HEK293 (cell line): ENCODE data around the gene PRKAG3.

ENCODE experiments used
- CTCF ChIA-PET: fragments of 350-600 bp; formaldehyde crosslinking; extraction: SDS; loops from one replicate; lab custom pipeline; 2021; ENCODE audit warnings: antibody characterized with exemption; lab: Yijun Ruan, JAX
- POLR2A ChIA-PET: fragments of 300-600 bp; formaldehyde crosslinking; extraction: SDS; loops from one replicate; lab custom pipeline; 2020; ENCODE audit warnings: antibody characterized with exemption, inconsistent platforms; lab: Yijun Ruan, JAX
- H3K27ac ChIP-seq: fragments of 200-500 bp; sonication (Bioruptor generic); 2 replicates; pipeline ENCODE4 v1.5.1; 2014; ENCODE audit warnings: low read depth, low read length, control low read depth, inconsistent platforms; ENCODE audit errors: extremely low read depth
- H3K36me3 ChIP-seq, 2 experiments: fragments of 200-500 bp in 1 of 2; sonication (Bioruptor generic) in 1 of 2; 1 replicate in 1 of 2; 2 replicates in 1 of 2; pipeline ENCODE4 v1.5.1; 2014 to 2017; ENCODE audit warnings: inconsistent platforms in 2 of 2, low read length in 2 of 2; ENCODE audit not compliant: control insufficient read depth in 2 of 2, insufficient read depth in 1 of 2
- H3K4me1 ChIP-seq: fragments of 200-500 bp; sonication (Bioruptor generic); 2 replicates; pipeline ENCODE4 v1.5.1; 2014; ENCODE audit warnings: mild to moderate bottlenecking, low read length, inconsistent platforms; ENCODE audit not compliant: control insufficient read depth, insufficient read depth
- H3K4me3 ChIP-seq: 2 replicates; pipeline ENCODE4 v1.5.1; 2011; ENCODE audit warnings: low read depth, mild to moderate bottlenecking, control low read depth, low read length, moderate library complexity
- H3K9me3 ChIP-seq: fragments of 200-500 bp; sonication (Bioruptor generic); 2 replicates; pipeline ENCODE4 v1.5.1; 2014; ENCODE audit warnings: low read depth, low read length, inconsistent platforms; ENCODE audit not compliant: control insufficient read depth, insufficient read depth
- EGR2 ChIP-seq: fragments of 450-650 bp; formaldehyde crosslinking; IDR thresholded peaks from 2 replicates; pipeline ENCODE4 v1.5.1; 2016; ENCODE audit warnings: low read depth, missing biosample characterization, missing genetic modification characterization
- KLF16 ChIP-seq: fragments of 450-650 bp; formaldehyde crosslinking; IDR thresholded peaks from 2 replicates; pipeline ENCODE4 v1.5.1; 2017; ENCODE audit warnings: missing biosample characterization, missing genetic modification characterization
- KLF7 ChIP-seq: fragments of 450-650 bp; formaldehyde crosslinking; IDR thresholded peaks from 2 replicates; pipeline ENCODE4 v1.5.1; 2016; ENCODE audit warnings: missing biosample characterization, missing genetic modification characterization, borderline replicate concordance
- PBX3 ChIP-seq: sonication (generic); formaldehyde crosslinking; IDR thresholded peaks from 2 replicates; pipeline ENCODE4 v1.8.1; 2022; ENCODE audit warnings: mild to moderate bottlenecking, moderate library complexity, missing genetic modification reagents
- ZBTB48 ChIP-seq: fragments of 450-650 bp; formaldehyde crosslinking; IDR thresholded peaks from 2 replicates; pipeline ENCODE4 v1.5.1; 2016; ENCODE audit warnings: missing biosample characterization, missing genetic modification characterization
- ZFHX2 ChIP-seq: fragments of 450-650 bp; formaldehyde crosslinking; conservative IDR thresholded peaks from 2 replicates; pipeline ENCODE4 v1.5.1; 2016; ENCODE audit warnings: missing biosample characterization, missing genetic modification characterization
- ZNF121 ChIP-seq: fragments of 450-650 bp; formaldehyde crosslinking; IDR thresholded peaks from 2 replicates; pipeline ENCODE4 v1.5.1; 2016; ENCODE audit warnings: missing biosample characterization, missing genetic modification characterization
- ZNF157 ChIP-seq: fragments of 450-650 bp; formaldehyde crosslinking; IDR thresholded peaks from 2 replicates; pipeline ENCODE4 v1.5.1; 2016; ENCODE audit warnings: missing biosample characterization, missing genetic modification characterization
- ZNF248 ChIP-seq: fragments of 450-650 bp; formaldehyde crosslinking; IDR thresholded peaks from 2 replicates; pipeline ENCODE4 v1.5.1; 2017; ENCODE audit warnings: missing biosample characterization, missing genetic modification characterization
- ZNF302 ChIP-seq: fragments of 450-650 bp; formaldehyde crosslinking; IDR thresholded peaks from 2 replicates; pipeline ENCODE4 v1.5.1; 2016; ENCODE audit warnings: missing biosample characterization, missing genetic modification characterization, low read depth
- ZNF311 ChIP-seq: fragments of 450-650 bp; formaldehyde crosslinking; IDR thresholded peaks from 2 replicates; pipeline ENCODE4 v1.5.1; 2017; ENCODE audit warnings: missing biosample characterization, missing genetic modification characterization, borderline replicate concordance
- ZNF350 ChIP-seq: fragments of 450-650 bp; formaldehyde crosslinking; IDR thresholded peaks from 2 replicates; pipeline ENCODE4 v1.5.0; 2017; ENCODE audit warnings: missing biosample characterization, mild to moderate bottlenecking, missing genetic modification characterization
- ZNF37A ChIP-seq: fragments of 450-650 bp; IDR thresholded peaks from 2 replicates; pipeline ENCODE4 v1.5.1; 2018; ENCODE audit warnings: missing biosample characterization, missing genetic modification characterization
- ZNF785 ChIP-seq: fragments of 450-650 bp; formaldehyde crosslinking; IDR thresholded peaks from 2 replicates; pipeline ENCODE4 v1.5.1; 2016; ENCODE audit warnings: missing biosample characterization, missing genetic modification characterization
- ZNF792 ChIP-seq: fragments of 450-650 bp; formaldehyde crosslinking; IDR thresholded peaks from 2 replicates; pipeline ENCODE4 v1.5.1; 2016; ENCODE audit warnings: missing biosample characterization, missing genetic modification characterization
- ZNF830 ChIP-seq: fragments of 450-650 bp; IDR thresholded peaks from 2 replicates; pipeline ENCODE4 v1.5.0; 2018; ENCODE audit warnings: missing biosample characterization, missing genetic modification characterization, low read depth, mild to moderate bottlenecking, moderate library complexity
- TF ChIP-seq, protein P1 (sequence below): fragments of 450-650 bp; formaldehyde crosslinking; conservative IDR thresholded peaks from 2 replicates; pipeline ENCODE4 v1.5.1; 2016; ENCODE audit warnings: low read depth, missing biosample characterization, missing genetic modification characterization

Gene PRKAG3

GRCh38 chr2:218782528-218782844 is 49.1 kb downstream of the PRKAG3 start:
- Histone ChIP-seq H3K4me3 (peak overlapping the region; percentile 35), H3K9me3 (no peaks in the 10 kb centered on the region), H3K36me3 (no peaks in the 10 kb centered on the region), H3K27ac (no peak overlapping the region), H3K4me1 (no peaks in the 10 kb centered on the region)
- ChIA-PET POLR2A (no interaction called here), CTCF (interaction anchor here (0.7 kb wide), 1 partner anchor 72 kb away, joined by 3 read pairs; the partner anchor contains the start of gene TTLL4)
- no peak for TF ChIP-seq ZNF792 (tag by site-specific recombination)
- TF ChIP-seq ZNF311 (tag by site-specific recombination): no peak
- TF ChIP-seq PBX3: no peak
- no peak for TF ChIP-seq ZNF785
- no peak for TF ChIP-seq ZFHX2 (tag by site-specific recombination)
- no peak for TF ChIP-seq KLF16 (tag by site-specific recombination)
- TF ChIP-seq ZNF121 (tag by site-specific recombination): no peak

- Histone ChIP-seq H3K9me3 (no peaks in the 10 kb centered on the region), H3K36me3 (no peaks in the 10 kb centered on the region), H3K27ac (no peak within 1 kb of the TSS), H3K4me3 (peak within 1 kb of the TSS; percentile 35), H3K4me1 (no peaks in the 10 kb centered on the region)
- TF ChIP-seq ZNF302 (tag by site-specific recombination): no peak
- TF ChIP-seq ZNF37A (tag by site-specific recombination): no peak
- TF ChIP-seq, protein P1, sequence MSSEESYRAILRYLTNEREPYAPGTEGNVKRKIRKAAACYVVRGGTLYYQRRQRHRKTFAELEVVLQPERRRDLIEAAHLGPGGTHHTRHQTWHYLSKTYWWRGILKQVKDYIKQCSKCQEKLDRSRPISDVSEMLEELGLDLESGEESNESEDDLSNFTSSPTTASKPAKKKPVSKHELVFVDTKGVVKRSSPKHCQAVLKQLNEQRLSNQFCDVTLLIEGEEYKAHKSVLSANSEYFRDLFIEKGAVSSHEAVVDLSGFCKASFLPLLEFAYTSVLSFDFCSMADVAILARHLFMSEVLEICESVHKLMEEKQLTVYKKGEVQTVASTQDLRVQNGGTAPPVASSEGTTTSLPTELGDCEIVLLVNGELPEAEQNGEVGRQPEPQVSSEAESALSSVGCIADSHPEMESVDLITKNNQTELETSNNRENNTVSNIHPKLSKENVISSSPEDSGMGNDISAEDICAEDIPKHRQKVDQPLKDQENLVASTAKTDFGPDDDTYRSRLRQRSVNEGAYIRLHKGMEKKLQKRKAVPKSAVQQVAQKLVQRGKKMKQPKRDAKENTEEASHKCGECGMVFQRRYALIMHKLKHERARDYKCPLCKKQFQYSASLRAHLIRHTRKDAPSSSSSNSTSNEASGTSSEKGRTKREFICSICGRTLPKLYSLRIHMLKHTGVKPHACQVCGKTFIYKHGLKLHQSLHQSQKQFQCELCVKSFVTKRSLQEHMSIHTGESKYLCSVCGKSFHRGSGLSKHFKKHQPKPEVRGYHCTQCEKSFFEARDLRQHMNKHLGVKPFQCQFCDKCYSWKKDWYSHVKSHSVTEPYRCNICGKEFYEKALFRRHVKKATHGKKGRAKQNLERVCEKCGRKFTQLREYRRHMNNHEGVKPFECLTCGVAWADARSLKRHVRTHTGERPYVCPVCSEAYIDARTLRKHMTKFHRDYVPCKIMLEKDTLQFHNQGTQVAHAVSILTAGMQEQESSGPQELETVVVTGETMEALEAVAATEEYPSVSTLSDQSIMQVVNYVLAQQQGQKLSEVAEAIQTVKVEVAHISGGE (tag by site-specific recombination): no peak
- no peak for TF ChIP-seq ZNF248 (tag by site-specific recombination)
- TF ChIP-seq ZBTB48 (tag by site-specific recombination): no peak
- no peak for TF ChIP-seq ZNF830 (tag by site-specific recombination)
- TF ChIP-seq ZNF157 (tag by site-specific recombination): no peak
- no peak for TF ChIP-seq KLF7 (tag by site-specific recombination)
- no peak for TF ChIP-seq EGR2 (tag by site-specific recombination)
- no peak for TF ChIP-seq ZNF350 (tag by site-specific recombination)
- ChIA-PET CTCF (interaction anchor here (0.7 to 1.2 kb wide), 2 partner anchors 53 to 71 kb away, joined by 3 read pairs; partner anchors contain the start of gene TTLL4), POLR2A (interaction anchor here (0.6 kb wide), 1 partner anchor 115 kb away, joined by 3 read pairs; no protein-coding TSS in a partner anchor)
Observed at GRCh38 chr2:218781691-218782527, 49.7 kb downstream of the PRKAG3 start, which contains the start of gene CYP27A1. Gene CYP27A1 (plus strand): TSS chr2:218782147. CDS start chr2:218782183, 36 bp downstream.
